C1 segment of cervical spinal cord (tissue), 14 donors: ENCODE data around the gene GUSB.

ENCODE experiments used
- DNase-seq, 14 donors: peaks; one replicate each; lab custom pipeline; 2025; lab: John Stamatoyannopoulos, UW

Gene GUSB

DNA sequence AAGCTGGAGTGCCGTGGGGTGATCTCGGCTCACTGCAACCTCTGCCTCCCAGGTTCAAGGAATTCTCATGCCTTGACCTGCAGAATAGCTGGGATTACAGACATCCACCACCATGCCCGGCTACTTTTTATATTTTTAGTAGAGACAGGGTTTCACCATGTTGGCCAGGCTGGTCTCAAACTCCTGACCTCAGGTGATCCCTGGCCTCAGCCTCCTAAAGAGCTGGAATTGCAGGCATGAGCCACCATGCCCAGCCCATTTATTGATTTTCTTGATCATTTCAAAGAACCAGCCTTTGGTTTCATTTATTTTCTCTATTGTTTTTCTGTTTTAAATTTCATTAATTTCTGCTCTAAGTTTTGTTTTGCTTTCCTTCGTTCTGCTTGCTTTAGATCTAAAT, 50.3 kb downstream of the GUSB start:
- DNase-seq, result no peak

- no peak for DNase-seq
Measured at GRCh38 chr7:65927489-65928448, 54.2 kb downstream of the GUSB start.

DNA sequence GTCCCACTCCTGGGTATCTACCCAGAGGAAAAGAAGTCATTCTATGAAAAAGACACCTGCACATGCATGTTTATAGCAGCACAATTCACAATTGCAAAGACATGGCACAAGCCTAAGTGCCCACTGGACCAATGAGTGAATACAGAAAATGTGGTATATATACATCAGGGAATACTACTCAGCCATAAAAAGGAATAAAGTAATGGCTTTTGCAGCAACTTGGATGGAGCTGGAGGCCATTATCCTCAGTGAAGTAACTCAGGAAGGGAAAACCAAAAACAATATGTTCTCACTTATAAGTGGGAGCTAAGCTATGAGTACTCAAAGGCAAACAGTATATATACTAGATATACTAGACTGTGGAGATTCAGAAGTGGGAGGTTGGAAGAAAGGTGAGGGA, 55.4 kb downstream of the GUSB start:
- no peak for DNase-seq

DNA sequence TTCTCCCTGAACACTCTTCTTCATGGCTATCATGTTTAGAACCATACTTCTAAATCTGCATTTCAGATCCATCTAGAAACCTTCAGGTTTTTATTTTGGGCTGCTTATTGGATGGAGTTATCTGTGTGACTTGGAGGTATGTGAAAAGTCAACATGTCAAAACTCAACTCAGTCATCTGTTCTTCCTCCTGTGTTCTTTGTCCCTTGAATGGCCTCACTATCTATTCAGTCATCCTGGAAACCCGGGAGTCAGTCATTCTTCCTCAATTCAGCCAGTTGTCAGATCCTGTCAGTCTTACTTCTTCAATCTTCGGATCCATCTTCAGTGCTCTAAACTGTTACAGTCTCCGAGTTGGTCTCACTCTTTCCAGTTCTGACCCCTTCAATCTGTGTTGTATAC, 57.0 kb downstream of the GUSB start:
- DNase-seq, result no peak

GRCh38 chr7:65924193-65924592, 57.8 kb downstream of the GUSB start:
- DNase-seq, result no peak

DNA sequence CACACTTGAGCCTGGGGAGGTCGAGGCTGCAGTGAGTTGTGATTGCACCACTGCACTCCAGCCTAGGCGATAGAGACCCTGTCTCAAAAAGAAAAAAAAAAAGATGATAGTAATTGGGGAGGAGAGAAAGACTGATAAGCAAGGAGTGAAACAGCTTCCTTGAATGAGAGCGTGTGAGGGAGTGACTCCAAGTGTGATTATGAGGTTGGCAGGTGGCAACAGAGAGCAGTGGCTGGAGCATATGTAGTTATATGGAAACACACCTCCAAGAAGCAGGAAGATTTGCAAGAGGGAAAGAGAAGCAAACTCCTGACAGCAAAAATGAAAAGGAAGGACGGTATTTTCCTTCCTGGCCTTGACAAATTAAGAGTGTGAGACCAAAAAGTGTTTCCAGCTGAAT, 58.7 kb downstream of the GUSB start:
- DNase-seq, result no peak

- DNase-seq, result no peak
Measured at GRCh38 chr7:65915921-65916657, 65.9 kb downstream of the GUSB start.

DNA sequence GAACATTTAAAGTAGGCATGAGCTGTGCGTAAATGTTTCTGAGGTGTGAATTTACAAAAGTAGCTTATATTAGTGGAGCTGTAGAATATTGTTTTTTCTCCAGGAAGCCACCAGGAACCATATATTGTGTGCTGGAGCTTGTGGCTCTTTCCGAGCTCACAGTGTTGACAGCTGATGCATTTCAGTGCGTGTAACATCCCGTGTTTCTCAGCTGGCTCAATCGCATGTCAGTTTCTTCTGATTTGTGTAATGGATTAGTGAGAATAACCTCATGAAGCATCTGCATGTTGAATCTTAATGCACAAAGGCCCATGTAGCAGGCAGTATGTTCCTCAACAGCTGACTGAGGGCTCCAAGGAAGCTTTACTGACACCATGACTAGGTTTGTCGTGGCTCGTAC, 69.8 kb downstream of the GUSB start:
- DNase-seq, result no peak
